ENCODE measurements around the gene GPR35.

- TF ChIP-seq POLR2AphosphoS2 (IDR thresholded peaks at IDR 0.05; ENCODE audit: low read depth, low read length) (no peak), IKZF4 (CRISPR knock-in tag; IDR thresholded peaks at IDR 0.05; ENCODE audit: borderline replicate concordance, low read depth, not compliant biosample characterization) (no peak), ELK4 (CRISPR knock-in tag; IDR thresholded peaks at IDR 0.05; ENCODE audit: borderline replicate concordance) (no peak), RELA (CRISPR knock-in tag; IDR thresholded peaks at IDR 0.05) (no peak)
These were observed 9.9 kb upstream of the GPR35 start for GRCh38 chr2:240615396-240615795.
